Measurements from ENCODE around the gene ACE.

- no peak for TF ChIP-seq POLR2A (IDR thresholded peaks at IDR 0.05)
- TF ChIP-seq, protein P1, sequence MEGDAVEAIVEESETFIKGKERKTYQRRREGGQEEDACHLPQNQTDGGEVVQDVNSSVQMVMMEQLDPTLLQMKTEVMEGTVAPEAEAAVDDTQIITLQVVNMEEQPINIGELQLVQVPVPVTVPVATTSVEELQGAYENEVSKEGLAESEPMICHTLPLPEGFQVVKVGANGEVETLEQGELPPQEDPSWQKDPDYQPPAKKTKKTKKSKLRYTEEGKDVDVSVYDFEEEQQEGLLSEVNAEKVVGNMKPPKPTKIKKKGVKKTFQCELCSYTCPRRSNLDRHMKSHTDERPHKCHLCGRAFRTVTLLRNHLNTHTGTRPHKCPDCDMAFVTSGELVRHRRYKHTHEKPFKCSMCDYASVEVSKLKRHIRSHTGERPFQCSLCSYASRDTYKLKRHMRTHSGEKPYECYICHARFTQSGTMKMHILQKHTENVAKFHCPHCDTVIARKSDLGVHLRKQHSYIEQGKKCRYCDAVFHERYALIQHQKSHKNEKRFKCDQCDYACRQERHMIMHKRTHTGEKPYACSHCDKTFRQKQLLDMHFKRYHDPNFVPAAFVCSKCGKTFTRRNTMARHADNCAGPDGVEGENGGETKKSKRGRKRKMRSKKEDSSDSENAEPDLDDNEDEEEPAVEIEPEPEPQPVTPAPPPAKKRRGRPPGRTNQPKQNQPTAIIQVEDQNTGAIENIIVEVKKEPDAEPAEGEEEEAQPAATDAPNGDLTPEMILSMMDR (IDR thresholded peaks at IDR 0.05), result no peak
These were observed 20.0 kb downstream of the ACE start for GRCh38 chr17:63496663-63497400.

Data from esophagus squamous epithelium (tissue), 4 donors.